Activated CD8-positive, alpha-beta T cell treated with anti-CD3 and anti-CD28 coated beads for 36 hours (primary cell): ENCODE results near the gene SLC12A6. TPM values are rescaled to one million over a fixed set of nuclear protein-coding genes. Genes with fewer than 3 reads are reported as not detected.

Experiments
- ATAC-seq: fragments of 200-7000 bp; cut with Tn5 transposase; one replicate; pipeline ENCODE4 v1.10.0; 2021; ENCODE audit warnings: mild to moderate bottlenecking, moderate library complexity
- CTCF ChIA-PET: fragments of 350-600 bp; sonication (Branson Sonifier 250); formaldehyde crosslinking; loops from one replicate; lab custom pipeline; 2021; ENCODE audit warnings: antibody characterized with exemption; lab: Charles Lee
- POLR2A ChIA-PET: fragments of 350-600 bp; sonication (Branson Sonifier 250); formaldehyde crosslinking; loops from one replicate; lab custom pipeline; 2021; ENCODE audit warnings: antibody characterized with exemption; lab: Charles Lee
- DNase-seq: peaks from one replicate; pipeline ENCODE4 v3.0.0-alpha.2; 2020
- H3K27ac Mint-ChIP-seq: one replicate; pipeline ENCODE4 v1.8.0; 2021; ENCODE audit warnings: mild to moderate bottlenecking, mixed read lengths
- H3K27me3 Mint-ChIP-seq: one replicate; pipeline ENCODE4 v1.8.0; 2021; ENCODE audit warnings: mixed read lengths
- H3K36me3 Mint-ChIP-seq: one replicate; pipeline ENCODE4 v1.8.0; 2021; ENCODE audit warnings: low read depth, mixed read lengths
- H3K4me1 Mint-ChIP-seq: one replicate; pipeline ENCODE4 v1.8.0; 2021; ENCODE audit warnings: low read depth, mixed read lengths
- H3K4me3 Mint-ChIP-seq: one replicate; pipeline ENCODE4 v1.8.0; 2021; ENCODE audit warnings: mild to moderate bottlenecking, moderate library complexity, mixed read lengths
- H3K9me3 Mint-ChIP-seq: one replicate; pipeline ENCODE4 v1.8.0; 2021; ENCODE audit warnings: mixed read lengths
- CTCF ChIP-seq: fragments of 200-600 bp; IDR thresholded peaks from one replicate; pipeline ENCODE4 v1.8.0; 2022; ENCODE audit warnings: antibody characterized with exemption, mild to moderate bottlenecking
- intact Hi-C: fragments of 100-400 bp; cut with micrococcal nuclease; formaldehyde crosslinking; loops from one replicate; pipeline ENCODE4 v1.10.0; 2022
- microRNA-seq: library from miRNA; unstranded; fragments of <30 nt; microRNA quantifications from one replicate; pipeline ENCODE4 v1.2.0, GENCODE V29; 2022; ENCODE audit warnings: borderline microRNAs expressed, borderline replicate concordance
- total RNA-seq, 2 experiments: library from RNA; stranded (reverse); gene quantifications; one replicate each; pipeline ENCODE4 v1.2.3, GENCODE V29; 2021

SLC12A6 gene
- total RNA-seq, 2 experiments from 2014 or later: 22.2 to 24.8 TPM

GRCh38 chr15:34188711-34189110 is 148.9 kb downstream of the SLC12A6 start:
- Mint-ChIP-seq H3K36me3 (peaks cover 5% of the 10 kb centered on the region), H3K9me3 (no peaks in the 10 kb centered on the region), H3K27me3 (no peaks in the 10 kb centered on the region), H3K4me3 (no peak overlapping the region), H3K27ac (no peak overlapping the region), H3K4me1 (peaks cover 6% of the 10 kb centered on the region)
- TF ChIP-seq CTCF: no peak
- ChIA-PET POLR2A (no interaction called here), CTCF (interaction anchor here (1.3 kb wide), 1 partner anchor 21 kb away, joined by 3 read pairs; the partner anchor contains the start of gene KATNBL1)
- no peak for ATAC-seq
- DNase-seq: no peak
- intact Hi-C loops: no loop called here

GRCh38 chr15:34185666-34186065 is 151.9 kb downstream of the SLC12A6 start:
- peaks cover 5% of the 10 kb centered on the region for H3K36me3 Mint-ChIP-seq
- DNase-seq (no peak), ATAC-seq (no peak)
- ChIA-PET CTCF (no interaction called here), POLR2A (no interaction called here)
- H3K27me3 Mint-ChIP-seq: no peaks in the 10 kb centered on the region
- no peak overlapping the region for H3K4me3 Mint-ChIP-seq
- peaks cover 6% of the 10 kb centered on the region for H3K4me1 Mint-ChIP-seq
- no peak for TF ChIP-seq CTCF
- intact Hi-C loops: no loop called here
- no peaks in the 10 kb centered on the region for H3K9me3 Mint-ChIP-seq
- no peak overlapping the region for H3K27ac Mint-ChIP-seq

- Mint-ChIP-seq H3K27ac (no peak overlapping the region), H3K9me3 (peaks cover 1% of the 10 kb centered on the region), H3K4me3 (no peak overlapping the region), H3K36me3 (peaks cover 10% of the 10 kb centered on the region), H3K27me3 (no peaks in the 10 kb centered on the region), H3K4me1 (peaks cover 3% of the 10 kb centered on the region)
- ChIA-PET CTCF (interaction anchor here (1.0 kb wide), 1 partner anchor 10 kb away, joined by 3 read pairs; no protein-coding TSS in a partner anchor), POLR2A (no interaction called here)
- intact Hi-C loops: no loop called here
- TF ChIP-seq CTCF: no peak
- DNase-seq: no peak
- ATAC-seq: no peak
Observed at GRCh38 chr15:34182942-34183341, 154.6 kb downstream of the SLC12A6 start.

Small RNA genes within 50 kb of the gene (microRNA-seq; reads per million reads assigned to microRNA genes)
- not detected for gene MIR1233-1

Other genes starting within 250 kb of the SLC12A6 start
- 10 to 100 TPM; 45.0 to 49.9 TPM for gene EMC7, start 235.9 kb downstream of the SLC12A6 start, total RNA-seq
- gene PGBD4, start 235.7 kb downstream of the SLC12A6 start, total RNA-seq: 1 to 10 TPM; 2.6 to 2.7 TPM
- 10 to 100 TPM; 41.6 to 45.5 TPM for gene KATNBL1, start 127.7 kb downstream of the SLC12A6 start, total RNA-seq
- 10 to 100 TPM; 80.6 to 83.0 TPM for gene EMC4, start 112.8 kb downstream of the SLC12A6 start, total RNA-seq
- 100 to 1,000 TPM; 225 to 226 TPM for gene NOP10, start 5.4 kb upstream of the SLC12A6 start, total RNA-seq
- gene NUTM1, start 5.5 kb upstream of the SLC12A6 start, total RNA-seq: not detected
- 10 to 100 TPM; 55.6 to 56.9 TPM for gene LPCAT4, start 29.4 kb upstream of the SLC12A6 start, total RNA-seq
- gene GOLGA8A, start 100.0 kb upstream of the SLC12A6 start, total RNA-seq: 100 to 1,000 TPM; 140 to 141 TPM
- 10 to 100 TPM; 84.6 to 86.9 TPM for gene GOLGA8B, start 245.9 kb upstream of the SLC12A6 start, total RNA-seq